ENCODE data around the gene GALNT13.

The GALNT13 gene

DNA sequence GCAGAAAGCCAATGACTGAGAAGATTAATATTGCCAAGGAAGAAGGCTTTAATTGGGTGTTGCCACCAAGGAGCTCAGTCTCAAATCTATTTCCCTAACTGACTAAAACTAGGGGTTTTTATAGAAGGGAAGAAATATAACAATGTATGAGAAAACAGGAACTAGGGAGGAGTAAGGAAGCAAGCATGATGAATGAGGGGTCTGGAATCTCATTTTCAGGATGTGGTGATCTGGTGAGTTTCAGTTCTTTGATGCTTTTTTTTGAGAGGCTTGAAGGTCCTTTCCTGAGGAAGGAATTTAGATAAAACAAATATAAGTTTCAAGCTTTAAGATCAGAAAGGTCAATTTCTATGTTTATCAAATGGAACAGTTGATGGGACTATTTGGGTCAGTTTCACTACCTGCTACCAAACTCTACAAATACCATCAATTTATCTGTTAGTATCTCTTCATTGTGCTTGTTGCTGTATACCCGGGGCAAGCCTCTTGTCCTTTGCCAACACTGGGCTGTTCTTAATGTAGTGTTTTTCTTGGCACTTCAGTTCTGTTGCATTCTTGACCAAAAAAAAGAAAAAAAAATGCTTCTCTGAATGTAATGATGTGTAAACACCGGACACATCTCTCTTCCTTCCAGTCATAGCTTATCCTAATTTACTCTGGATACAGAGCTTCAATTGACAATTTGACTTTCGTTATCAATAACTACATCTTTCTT, 357.0 kb downstream of the GALNT13 start:
- H3K4me1 ChIP-seq (ENCODE audit: insufficient read depth, poor library complexity, severe bottlenecking), result no peaks in the 10 kb centered on the region
- no peaks in the 10 kb centered on the region for H3K9me3 ChIP-seq (ENCODE audit: severe bottlenecking)
- no peaks in the 10 kb centered on the region for H3K36me3 ChIP-seq (ENCODE audit: low read depth)
- no peak overlapping the region for H3K4me3 ChIP-seq (ENCODE audit: severe bottlenecking)
- no peak for ATAC-seq (ENCODE audit: low read depth)
- no peak for DNase-seq (ENCODE audit: low spot score)
- H3K27me3 ChIP-seq (ENCODE audit: insufficient read depth, poor library complexity, severe bottlenecking), result no peaks in the 10 kb centered on the region
- TF ChIP-seq, protein P1, sequence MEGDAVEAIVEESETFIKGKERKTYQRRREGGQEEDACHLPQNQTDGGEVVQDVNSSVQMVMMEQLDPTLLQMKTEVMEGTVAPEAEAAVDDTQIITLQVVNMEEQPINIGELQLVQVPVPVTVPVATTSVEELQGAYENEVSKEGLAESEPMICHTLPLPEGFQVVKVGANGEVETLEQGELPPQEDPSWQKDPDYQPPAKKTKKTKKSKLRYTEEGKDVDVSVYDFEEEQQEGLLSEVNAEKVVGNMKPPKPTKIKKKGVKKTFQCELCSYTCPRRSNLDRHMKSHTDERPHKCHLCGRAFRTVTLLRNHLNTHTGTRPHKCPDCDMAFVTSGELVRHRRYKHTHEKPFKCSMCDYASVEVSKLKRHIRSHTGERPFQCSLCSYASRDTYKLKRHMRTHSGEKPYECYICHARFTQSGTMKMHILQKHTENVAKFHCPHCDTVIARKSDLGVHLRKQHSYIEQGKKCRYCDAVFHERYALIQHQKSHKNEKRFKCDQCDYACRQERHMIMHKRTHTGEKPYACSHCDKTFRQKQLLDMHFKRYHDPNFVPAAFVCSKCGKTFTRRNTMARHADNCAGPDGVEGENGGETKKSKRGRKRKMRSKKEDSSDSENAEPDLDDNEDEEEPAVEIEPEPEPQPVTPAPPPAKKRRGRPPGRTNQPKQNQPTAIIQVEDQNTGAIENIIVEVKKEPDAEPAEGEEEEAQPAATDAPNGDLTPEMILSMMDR (IDR thresholded peaks at IDR 0.05; ENCODE audit: poor library complexity, severe bottlenecking), result no peak
- H3K27ac ChIP-seq (ENCODE audit: poor library complexity, severe bottlenecking), result no peak overlapping the region

DNA sequence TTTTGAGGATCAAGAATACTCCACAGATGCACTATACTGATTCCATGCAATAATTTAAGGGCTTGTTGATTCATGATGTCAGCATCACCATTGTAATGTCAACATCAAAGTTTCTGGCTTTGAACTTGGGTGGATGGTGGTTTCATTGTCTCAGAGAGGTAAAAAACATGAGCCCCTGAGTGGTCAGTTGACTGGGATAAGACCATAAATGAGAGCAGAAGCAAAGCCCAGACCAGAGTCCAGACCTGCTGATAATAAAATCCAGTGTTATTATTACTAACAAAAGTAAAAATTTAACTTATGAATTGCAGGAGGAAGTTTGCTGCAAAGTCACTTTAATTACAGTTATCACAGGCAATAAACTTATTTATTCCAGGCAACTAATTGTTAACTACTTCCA, 358.2 kb downstream of the GALNT13 start:
- Histone ChIP-seq H3K4me3 (ENCODE audit: severe bottlenecking) (no peak overlapping the region), H3K4me1 (ENCODE audit: insufficient read depth, poor library complexity, severe bottlenecking) (no peaks in the 10 kb centered on the region), H3K27me3 (ENCODE audit: insufficient read depth, poor library complexity, severe bottlenecking) (no peaks in the 10 kb centered on the region), H3K27ac (ENCODE audit: poor library complexity, severe bottlenecking) (no peak overlapping the region), H3K36me3 (ENCODE audit: low read depth) (no peaks in the 10 kb centered on the region), H3K9me3 (ENCODE audit: severe bottlenecking) (no peaks in the 10 kb centered on the region)
- TF ChIP-seq, protein P1 (IDR thresholded peaks at IDR 0.05; ENCODE audit: poor library complexity, severe bottlenecking), result no peak
- no peak for DNase-seq (ENCODE audit: low spot score)
- no peak for ATAC-seq (ENCODE audit: low read depth)

DNA sequence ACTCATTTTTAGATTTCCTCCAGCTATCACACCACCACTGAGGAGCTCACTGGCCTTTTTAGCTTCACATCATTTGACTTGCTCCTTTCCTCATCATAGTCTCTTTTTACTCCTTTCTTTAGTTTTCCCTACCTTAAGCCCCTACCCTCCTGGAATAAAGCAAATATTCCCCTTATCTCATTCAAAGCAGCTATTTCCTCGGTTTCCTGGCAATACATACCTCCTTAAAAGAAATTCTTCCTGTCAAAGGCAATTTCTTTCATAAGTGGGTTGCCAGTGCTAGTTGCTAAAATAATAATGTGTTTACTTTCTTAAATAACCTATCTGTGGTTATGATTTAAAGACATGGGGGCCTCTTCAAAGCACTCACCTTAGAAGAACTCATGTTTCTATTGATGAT, 359.3 kb downstream of the GALNT13 start:
- DNase-seq (ENCODE audit: low spot score), result no peak
- TF ChIP-seq, protein P1 (IDR thresholded peaks at IDR 0.05; ENCODE audit: poor library complexity, severe bottlenecking), result no peak
- no peak overlapping the region for H3K4me3 ChIP-seq (ENCODE audit: severe bottlenecking)

DNA sequence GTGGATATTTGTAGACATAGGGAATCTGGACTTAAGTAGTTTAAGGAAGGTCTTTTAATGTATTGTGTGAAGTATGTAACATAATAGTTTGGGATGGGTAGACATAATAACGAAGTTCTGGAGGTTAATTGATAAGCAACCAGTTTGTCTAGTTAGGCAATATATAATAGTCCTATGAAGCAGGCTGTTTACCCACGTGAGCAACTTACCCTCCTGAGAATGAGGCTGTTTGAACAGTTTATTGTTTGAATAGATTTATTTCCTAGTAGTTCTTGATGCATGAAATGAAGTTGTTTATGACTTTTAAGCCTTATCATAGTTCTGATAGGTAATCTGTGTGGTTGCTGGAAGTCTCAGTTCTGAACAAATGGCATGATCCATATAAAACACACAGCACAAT, 361.5 kb downstream of the GALNT13 start:
- DNase-seq (ENCODE audit: low spot score) (no peak), ATAC-seq (ENCODE audit: low read depth) (no peak)
- Histone ChIP-seq H3K4me3 (ENCODE audit: severe bottlenecking) (no peak overlapping the region), H3K36me3 (ENCODE audit: low read depth) (no peaks in the 10 kb centered on the region), H3K4me1 (ENCODE audit: insufficient read depth, poor library complexity, severe bottlenecking) (no peaks in the 10 kb centered on the region), H3K27ac (ENCODE audit: poor library complexity, severe bottlenecking) (no peak overlapping the region), H3K27me3 (ENCODE audit: insufficient read depth, poor library complexity, severe bottlenecking) (no peaks in the 10 kb centered on the region), H3K9me3 (ENCODE audit: severe bottlenecking) (no peaks in the 10 kb centered on the region)
- TF ChIP-seq, protein P1 (IDR thresholded peaks at IDR 0.05; ENCODE audit: poor library complexity, severe bottlenecking), result no peak

More for the DNA sequence above, 359.3 kb downstream of the GALNT13 start:
- Histone ChIP-seq H3K36me3 (ENCODE audit: low read depth) (no peaks in the 10 kb centered on the region), H3K4me1 (ENCODE audit: insufficient read depth, poor library complexity, severe bottlenecking) (no peaks in the 10 kb centered on the region), H3K27ac (ENCODE audit: poor library complexity, severe bottlenecking) (no peak overlapping the region), H3K9me3 (ENCODE audit: severe bottlenecking) (no peaks in the 10 kb centered on the region), H3K27me3 (ENCODE audit: insufficient read depth, poor library complexity, severe bottlenecking) (no peaks in the 10 kb centered on the region)
- ATAC-seq (ENCODE audit: low read depth), result no peak

DNA sequence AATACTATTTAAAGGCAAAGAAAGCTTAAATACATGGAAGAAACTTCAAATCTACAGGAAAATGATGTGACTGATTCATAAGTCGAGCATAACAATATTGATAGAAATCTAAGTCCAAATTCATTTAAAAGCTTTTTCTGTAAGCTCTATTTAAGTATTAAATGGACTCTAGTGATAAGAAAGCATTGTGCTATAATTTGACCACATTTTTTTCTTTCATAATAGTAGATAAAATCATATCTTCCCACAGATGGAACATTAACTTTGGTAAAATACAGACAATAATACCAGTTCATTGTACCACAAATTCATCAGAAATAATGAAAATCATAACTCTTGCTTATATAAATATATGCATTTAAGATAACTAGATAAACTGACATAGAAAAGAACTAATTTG, 366.5 kb downstream of the GALNT13 start:
- H3K4me3 ChIP-seq (ENCODE audit: severe bottlenecking), result no peak overlapping the region
- DNase-seq (ENCODE audit: low spot score) (no peak), ATAC-seq (ENCODE audit: low read depth) (no peak)
- H3K27ac ChIP-seq (ENCODE audit: poor library complexity, severe bottlenecking), result no peak overlapping the region
- no peaks in the 10 kb centered on the region for H3K9me3 ChIP-seq (ENCODE audit: severe bottlenecking)
- no peaks in the 10 kb centered on the region for H3K27me3 ChIP-seq (ENCODE audit: insufficient read depth, poor library complexity, severe bottlenecking)
- H3K36me3 ChIP-seq (ENCODE audit: low read depth), result no peaks in the 10 kb centered on the region
- H3K4me1 ChIP-seq (ENCODE audit: insufficient read depth, poor library complexity, severe bottlenecking), result no peaks in the 10 kb centered on the region
- TF ChIP-seq, protein P1 (IDR thresholded peaks at IDR 0.05; ENCODE audit: poor library complexity, severe bottlenecking), result no peak

All from RWPE2 (cell line).